Placental epithelial cell (primary cell): ENCODE data around the gene LARP4. TPM values are rescaled to one million over a fixed set of nuclear protein-coding genes. Genes with fewer than 3 reads are reported as not detected.

Experiments used
- total RNA-seq: library from RNA; depleted of rRNA; stranded (reverse); fragments of >200 nt; gene quantifications from 2 replicates; pipeline ENCODE4 v1.2.3, GENCODE V29; 2012

The LARP4 gene
- 20.0 and 29.0 TPM in 2 replicates for total RNA-seq

DNA sequence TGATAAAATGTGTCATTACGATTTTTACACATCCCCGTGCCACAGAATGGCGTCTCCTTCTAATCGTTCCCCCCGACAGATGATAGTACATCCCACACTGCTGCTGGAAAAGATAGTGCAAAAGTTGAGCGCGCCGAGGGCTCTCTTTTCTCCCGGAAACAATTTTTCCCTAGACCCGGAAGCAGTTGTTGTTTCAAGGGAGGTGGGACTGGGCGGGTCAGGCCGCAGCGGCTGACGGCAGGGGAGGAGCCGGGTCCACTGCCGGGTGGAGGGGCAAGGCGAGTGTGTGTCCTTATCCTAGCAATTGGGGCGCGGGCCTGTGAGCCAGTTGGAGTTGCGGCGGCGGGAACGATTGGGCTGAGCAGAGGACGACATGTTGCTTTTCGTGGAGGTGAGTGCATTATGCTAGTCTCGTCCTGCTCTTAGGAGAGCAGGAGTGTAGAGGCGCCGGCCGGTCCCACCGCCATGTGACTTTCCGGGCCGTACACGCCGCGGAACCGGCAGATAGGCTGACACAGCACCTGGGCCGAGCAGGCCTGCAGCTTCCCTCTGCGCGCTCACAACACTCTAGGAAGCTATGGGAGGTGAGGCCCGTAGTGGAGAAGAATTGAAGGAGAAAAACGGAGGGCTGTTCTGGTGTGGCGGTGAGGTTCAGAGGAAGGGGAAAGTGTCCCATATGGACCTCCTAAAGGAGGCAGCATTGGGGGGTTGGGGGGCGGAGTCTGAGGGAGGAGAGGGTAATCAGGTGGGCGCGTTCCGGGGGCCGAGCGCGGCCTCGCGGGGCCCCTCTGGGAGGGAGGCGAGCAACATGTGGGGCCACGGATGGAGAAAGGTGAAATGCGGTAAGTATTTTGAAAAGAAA, at the start of gene LARP4:
Gene LARP4, plus strand, starts transcription at position 248 of the 862 bp plus-strand sequence. Its CDS starts 126 bp downstream, at position 374.

DNA sequence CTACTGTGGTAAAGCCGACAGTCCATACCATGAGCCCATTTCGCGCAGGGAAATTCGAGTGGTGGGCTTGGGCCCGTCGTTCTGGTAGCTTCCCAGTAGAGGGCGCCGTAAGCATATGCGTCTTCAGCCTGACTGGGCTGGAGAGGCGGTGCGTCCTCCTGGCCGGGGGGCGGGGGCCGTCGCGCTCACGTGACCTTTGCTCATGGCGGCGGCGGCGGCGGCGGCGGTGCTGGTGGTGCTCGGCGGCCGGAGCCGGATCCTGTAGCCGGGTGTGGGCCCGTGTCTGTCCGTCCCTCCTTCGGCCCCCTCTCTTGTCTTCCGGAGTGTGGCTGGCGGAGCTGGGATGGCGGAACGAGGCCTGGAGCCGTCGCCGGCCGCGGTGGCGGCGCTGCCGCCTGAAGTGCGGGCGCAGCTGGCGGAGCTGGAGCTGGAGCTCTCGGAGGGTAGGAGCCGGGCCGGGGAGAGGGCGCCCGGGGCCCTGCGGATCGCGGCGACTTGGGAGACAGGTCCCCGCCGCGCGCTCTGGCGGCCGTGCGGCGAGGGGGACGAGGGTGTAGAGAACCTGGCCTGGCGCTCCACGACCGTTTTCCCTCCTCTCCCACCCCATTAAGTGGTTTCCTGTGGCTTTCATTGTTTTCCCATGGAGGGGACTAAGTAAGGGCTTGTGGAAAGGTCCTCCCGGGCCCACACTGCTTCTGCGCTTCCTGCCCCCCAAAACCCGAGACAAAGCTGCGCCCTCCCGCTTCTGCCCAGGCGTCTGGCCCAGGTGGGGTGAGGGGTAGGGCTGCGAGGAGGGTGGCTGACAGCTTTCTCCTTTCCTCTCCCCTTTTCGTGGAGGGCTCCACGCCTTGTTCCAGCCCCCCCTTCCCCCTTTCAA, 104.4 kb downstream of the LARP4 start, which contains the start of gene DIP2B:
Gene DIP2B, plus strand, starts transcription at position 188 of the 877 bp plus-strand sequence. Its CDS starts 156 bp downstream, at position 344.

Other genes with a start within 250 kb of the LARP4 start
- gene CERS5, start 233.5 kb upstream of the LARP4 start, total RNA-seq, result 28.3 and 35.1 TPM in 2 replicates
- gene LIMA1, start 117.4 kb upstream of the LARP4 start, total RNA-seq, result 139 and 360 TPM in 2 replicates
- gene FAM186A, start 4.3 kb upstream of the LARP4 start, total RNA-seq, result not detected in 2 replicates
- gene DIP2B, start 104.1 kb downstream of the LARP4 start, total RNA-seq, result 60.1 and 104 TPM in 2 replicates